PC-9 (cell line): Measurements from ENCODE around the gene DRC1. TPM values are rescaled to one million over a fixed set of nuclear protein-coding genes. Genes with fewer than 3 reads are reported as not detected.

Experiments used
- BruUV-seq: library from RNA; stranded (reverse); fragments of 400-500 nt; replicated peaks from 2 replicates; lab custom pipeline; 2021; lab: Mats Ljungman, UMichigan
- CTCF ChIA-PET: fragments of 300-600 bp; sonication (Branson Sonifier 250); formaldehyde crosslinking; loops from one replicate; lab custom pipeline; 2022; ENCODE audit warnings: antibody characterized with exemption; lab: Charles Lee
- POLR2A ChIA-PET: fragments of 300-600 bp; sonication (Branson Sonifier 250); formaldehyde crosslinking; loops from one replicate; lab custom pipeline; 2022; ENCODE audit warnings: antibody characterized with exemption; ENCODE audit not compliant: unreplicated experiment; lab: Charles Lee
- DNase-seq, 2 experiments: peaks; one replicate each; pipeline versions ENCODE4 v3.0.0 to v3.0.0-alpha.2; 2015 to 2022; ENCODE audit warnings: mixed read lengths in 1 of 2
- H2AFZ ChIP-seq: fragments of 200-600 bp; sonication (generic); 2 replicates; pipeline ENCODE4 v1.8.1; 2017; ENCODE audit warnings: antibody characterized with exemption
- H3F3A ChIP-seq: fragments of 200-600 bp; sonication (generic); 2 replicates; pipeline ENCODE4 v1.8.1; 2017; ENCODE audit warnings: antibody characterized with exemption, mild to moderate bottlenecking, low read depth; ENCODE audit not compliant: insufficient read depth
- H3K27ac ChIP-seq: fragments of 200-600 bp; sonication (generic); 2 replicates; pipeline ENCODE4 v1.6.1; 2016; ENCODE audit warnings: mixed run types
- H3K27me3 ChIP-seq: fragments of 200-600 bp; sonication (generic); 2 replicates; pipeline ENCODE4 v1.6.1; 2016; ENCODE audit warnings: low read depth, mixed run types; ENCODE audit not compliant: insufficient read depth
- H3K36me3 ChIP-seq: fragments of 200-600 bp; sonication (generic); 2 replicates; pipeline ENCODE4 v1.6.1; 2016; ENCODE audit warnings: low read depth, mixed run types
- H3K4me1 ChIP-seq: fragments of 200-600 bp; sonication (generic); replicated peaks from 2 replicates; pipeline ENCODE4 v1.6.1; 2016; ENCODE audit warnings: mixed run types; ENCODE audit not compliant: insufficient read depth
- H3K4me2 ChIP-seq: fragments of 200-600 bp; sonication (generic); 2 replicates; pipeline ENCODE4 v1.6.1; 2017; ENCODE audit warnings: mixed run types
- H3K4me3 ChIP-seq: fragments of 200-600 bp; sonication (generic); 2 replicates; pipeline ENCODE4 v1.6.1; 2016; ENCODE audit warnings: mixed run types
- H3K79me2 ChIP-seq: fragments of 200-600 bp; sonication (generic); 2 replicates; pipeline ENCODE4 v1.6.1; 2017; ENCODE audit warnings: low read depth, mixed run types
- H3K9me2 ChIP-seq: fragments of 200-600 bp; sonication (generic); 2 replicates; pipeline ENCODE4 v1.8.1; 2017; ENCODE audit warnings: mild to moderate bottlenecking; ENCODE audit not compliant: insufficient read depth
- H3K9me3 ChIP-seq: fragments of 200-600 bp; sonication (generic); 2 replicates; pipeline ENCODE4 v1.8.1; 2016; ENCODE audit warnings: low read depth; ENCODE audit not compliant: insufficient read depth
- H4K20me1 ChIP-seq: fragments of 200-600 bp; sonication (generic); 2 replicates; pipeline ENCODE4 v1.8.1; 2017; ENCODE audit not compliant: insufficient read depth
- CTCF ChIP-seq: fragments of 200-600 bp; sonication (generic); conservative IDR thresholded peaks from 2 replicates; pipeline ENCODE4 v1.6.1; 2017; ENCODE audit warnings: mixed run types, antibody characterized with exemption, mild to moderate bottlenecking, moderate library complexity
- EZH2 ChIP-seq: fragments of 200-600 bp; sonication (generic); IDR thresholded peaks from 2 replicates; pipeline ENCODE4 v1.8.0; 2017; ENCODE audit warnings: antibody characterized with exemption, low read depth
- intact Hi-C: fragments of 100-400 bp; cut with micrococcal nuclease; formaldehyde crosslinking; loops from one replicate; pipeline ENCODE4 v1.10.0; 2022; ENCODE audit not compliant: unreplicated experiment
- total RNA-seq: library from RNA; stranded (reverse); gene quantifications from 2 replicates; pipeline ENCODE4 v1.2.3, GENCODE V29; 2021

Gene DRC1
- total RNA-seq, 1 experiment from 2014 or later, result 6.4 TPM

GRCh38 chr2:26489213-26489850, 87.6 kb downstream of the DRC1 start:
- DNase-seq, result no peak
- no peaks in the 10 kb centered on the region for H3K36me3 ChIP-seq
- no TSS peak for BruUV-seq
- no peaks in the 10 kb centered on the region for H4K20me1 ChIP-seq
- H3K4me1 ChIP-seq, result no peaks in the 10 kb centered on the region
- H3F3A ChIP-seq, result no peaks in the 10 kb centered on the region
- no peak overlapping the region for H3K4me2 ChIP-seq
- no peaks in the 10 kb centered on the region for H3K9me3 ChIP-seq
- no peak overlapping the region for H2AFZ ChIP-seq
- H3K27ac ChIP-seq, result no peak overlapping the region
- intact Hi-C loops, result no loop called here
- no peak overlapping the region for H3K4me3 ChIP-seq
- POLR2A ChIA-PET, result no interaction called here
- H3K79me2 ChIP-seq, result no peaks in the 10 kb centered on the region
- H3K9me2 ChIP-seq, result no peaks in the 10 kb centered on the region
- CTCF ChIA-PET, result no interaction called here
- H3K27me3 ChIP-seq, result peaks cover 30% of the 10 kb centered on the region; the same call in 1 of the 2 replicates
- no peak for TF ChIP-seq EZH2
- TF ChIP-seq CTCF, result no peak

- POLR2A ChIA-PET, result interaction anchor here (0.5 kb wide), 1 partner anchor 32 kb away, joined by 26 read pairs; no protein-coding TSS in a partner anchor
- H4K20me1 ChIP-seq, result no peaks in the 10 kb centered on the region
- no peak overlapping the region for H3K27ac ChIP-seq
- peaks cover 24% of the 10 kb centered on the region; the same call in 1 of the 2 replicates for H3K27me3 ChIP-seq
- DNase-seq, result no peak
- no peak overlapping the region for H3K4me3 ChIP-seq
- no peaks in the 10 kb centered on the region for H3K4me1 ChIP-seq
- no peaks in the 10 kb centered on the region for H3K36me3 ChIP-seq
- no peaks in the 10 kb centered on the region for H3K9me2 ChIP-seq
- TF ChIP-seq CTCF (no peak), EZH2 (no peak)
- H3K79me2 ChIP-seq, result no peaks in the 10 kb centered on the region
- no peak overlapping the region for H3K4me2 ChIP-seq
- no peak overlapping the region for H2AFZ ChIP-seq
- H3F3A ChIP-seq, result no peaks in the 10 kb centered on the region
- BruUV-seq, result no TSS peak
- H3K9me3 ChIP-seq, result no peaks in the 10 kb centered on the region
- intact Hi-C loops, result no loop called here
- CTCF ChIA-PET, result no interaction called here
Observed at GRCh38 chr2:26491563-26492167, 89.9 kb downstream of the DRC1 start.

GRCh38 chr2:26492749-26493515, 91.2 kb downstream of the DRC1 start:
- no peaks in the 10 kb centered on the region for H3K4me1 ChIP-seq
- H3F3A ChIP-seq, result no peaks in the 10 kb centered on the region
- no peak overlapping the region for H3K27ac ChIP-seq
- peaks cover 27% of the 10 kb centered on the region; the same call in 1 of the 2 replicates for H3K27me3 ChIP-seq
- H3K9me2 ChIP-seq, result no peaks in the 10 kb centered on the region
- H3K36me3 ChIP-seq, result no peaks in the 10 kb centered on the region
- ChIA-PET CTCF (no interaction called here), POLR2A (no interaction called here)
- H3K79me2 ChIP-seq, result no peaks in the 10 kb centered on the region
- no peak overlapping the region for H3K4me3 ChIP-seq
- no peak for DNase-seq
- intact Hi-C loops, result no loop called here
- TF ChIP-seq EZH2 (no peak), CTCF (no peak)
- no TSS peak for BruUV-seq
- no peaks in the 10 kb centered on the region for H3K9me3 ChIP-seq
- no peaks in the 10 kb centered on the region for H4K20me1 ChIP-seq
- no peak overlapping the region for H3K4me2 ChIP-seq
- H2AFZ ChIP-seq, result no peak overlapping the region
